ENCODE measurements around the gene PRPF8. TPM values are rescaled to one million over a fixed set of nuclear protein-coding genes. Genes with fewer than 3 reads are reported as not detected.

The PRPF8 gene
- total RNA-seq, 3 donors from 2014 or later: 173 to 183 (median 176) TPM

- Histone ChIP-seq H3K9me3 (no peaks in the 10 kb centered on the region), H3K36me3 (no peaks in the 10 kb centered on the region), H3K27ac (no peak overlapping the region), H3K27me3 (no peaks in the 10 kb centered on the region), H3K4me1 (no peaks in the 10 kb centered on the region), H3K4me3 (no peak overlapping the region)
- TF ChIP-seq POLR2A (IDR thresholded peaks at IDR 0.05) (no peak), CTCF (IDR thresholded peaks at IDR 0.05) (no peak), POLR2AphosphoS5 (IDR thresholded peaks at IDR 0.05) (no peak)
- intact Hi-C loops (cut with DNase I; ENCODE audit: low total_unique reads): no loop called here
- DNase-seq (ENCODE audit: low spot score in 2 of 2): no peak
These were observed 76.7 kb downstream of the PRPF8 start for GRCh38 chr17:1607971-1608320.

- no peak for DNase-seq (ENCODE audit: low spot score in 2 of 2)
- H3K27ac ChIP-seq: peak overlapping the region in 1 of 2 donors; percentile 51
- H3K4me1 ChIP-seq: no peaks in the 10 kb centered on the region
- no peak overlapping the region for H3K4me3 ChIP-seq
- H3K9me3 ChIP-seq: peaks cover 0 to 4% of the 10 kb centered on the region in 2 donors
- TF ChIP-seq CTCF (IDR thresholded peaks at IDR 0.05) (no peak), POLR2AphosphoS5 (IDR thresholded peaks at IDR 0.05) (no peak), POLR2A (IDR thresholded peaks at IDR 0.05) (no peak)
- no peaks in the 10 kb centered on the region for H3K36me3 ChIP-seq
- H3K27me3 ChIP-seq: no peaks in the 10 kb centered on the region
- intact Hi-C loops (cut with DNase I; ENCODE audit: low total_unique reads): no loop called here
These were observed 78.2 kb downstream of the PRPF8 start for GRCh38 chr17:1606352-1606985.

- DNase-seq (ENCODE audit: low spot score in 2 of 2): no peak
- no peaks in the 10 kb centered on the region for H3K4me1 ChIP-seq
- intact Hi-C loops (cut with DNase I; ENCODE audit: low total_unique reads): no loop called here
These were observed 78.9 kb downstream of the PRPF8 start for GRCh38 chr17:1605681-1606351.

GRCh38 chr17:1604831-1605528 lies 79.7 kb downstream of the PRPF8 start:
- H3K27me3 ChIP-seq: no peaks in the 10 kb centered on the region
- H3K27ac ChIP-seq: peak overlapping the region in 1 of 2 donors; percentile 12

More at GRCh38 chr17:1605681-1606351, 78.9 kb downstream of the PRPF8 start:
- Histone ChIP-seq H3K27ac (peak overlapping the region in 1 of 2 donors; percentile 12), H3K9me3 (peaks cover 0 to 4% of the 10 kb centered on the region in 2 donors), H3K27me3 (no peaks in the 10 kb centered on the region), H3K4me3 (no peak overlapping the region), H3K36me3 (no peaks in the 10 kb centered on the region)
- no peak for TF ChIP-seq POLR2A (IDR thresholded peaks at IDR 0.05)
- TF ChIP-seq POLR2AphosphoS5 (IDR thresholded peaks at IDR 0.05): no peak
- TF ChIP-seq CTCF (IDR thresholded peaks at IDR 0.05): no peak

More at GRCh38 chr17:1604831-1605528, 79.7 kb downstream of the PRPF8 start:
- H3K9me3 ChIP-seq: peaks cover 0 to 4% of the 10 kb centered on the region in 2 donors
- intact Hi-C loops (cut with DNase I; ENCODE audit: low total_unique reads): no loop called here
- no peaks in the 10 kb centered on the region for H3K36me3 ChIP-seq
- H3K4me1 ChIP-seq: no peaks in the 10 kb centered on the region
- no peak overlapping the region for H3K4me3 ChIP-seq
- TF ChIP-seq CTCF (IDR thresholded peaks at IDR 0.05): no peak
- TF ChIP-seq POLR2AphosphoS5 (IDR thresholded peaks at IDR 0.05): no peak
- TF ChIP-seq POLR2A (IDR thresholded peaks at IDR 0.05): no peak
- no peak for DNase-seq (ENCODE audit: low spot score in 2 of 2)
